Measurements from ENCODE around the gene SPHK1.
A peak's percentile ranks its signal among the peaks of the same experiment; 100 is the strongest.

SPHK1 gene

GRCh38 chr17:76379646-76380376 is 4.6 kb upstream of the SPHK1 start:
- H3K4me3 ChIP-seq (ENCODE audit: low read depth, low read length) = no peak overlapping the region
- TF ChIP-seq, protein P1, sequence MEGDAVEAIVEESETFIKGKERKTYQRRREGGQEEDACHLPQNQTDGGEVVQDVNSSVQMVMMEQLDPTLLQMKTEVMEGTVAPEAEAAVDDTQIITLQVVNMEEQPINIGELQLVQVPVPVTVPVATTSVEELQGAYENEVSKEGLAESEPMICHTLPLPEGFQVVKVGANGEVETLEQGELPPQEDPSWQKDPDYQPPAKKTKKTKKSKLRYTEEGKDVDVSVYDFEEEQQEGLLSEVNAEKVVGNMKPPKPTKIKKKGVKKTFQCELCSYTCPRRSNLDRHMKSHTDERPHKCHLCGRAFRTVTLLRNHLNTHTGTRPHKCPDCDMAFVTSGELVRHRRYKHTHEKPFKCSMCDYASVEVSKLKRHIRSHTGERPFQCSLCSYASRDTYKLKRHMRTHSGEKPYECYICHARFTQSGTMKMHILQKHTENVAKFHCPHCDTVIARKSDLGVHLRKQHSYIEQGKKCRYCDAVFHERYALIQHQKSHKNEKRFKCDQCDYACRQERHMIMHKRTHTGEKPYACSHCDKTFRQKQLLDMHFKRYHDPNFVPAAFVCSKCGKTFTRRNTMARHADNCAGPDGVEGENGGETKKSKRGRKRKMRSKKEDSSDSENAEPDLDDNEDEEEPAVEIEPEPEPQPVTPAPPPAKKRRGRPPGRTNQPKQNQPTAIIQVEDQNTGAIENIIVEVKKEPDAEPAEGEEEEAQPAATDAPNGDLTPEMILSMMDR (IDR thresholded peaks at IDR 0.05; ENCODE audit: low read depth, low read length, missing control alignments) = no peak
- DNase-seq (ENCODE audit: low read depth) = no peak

DNA sequence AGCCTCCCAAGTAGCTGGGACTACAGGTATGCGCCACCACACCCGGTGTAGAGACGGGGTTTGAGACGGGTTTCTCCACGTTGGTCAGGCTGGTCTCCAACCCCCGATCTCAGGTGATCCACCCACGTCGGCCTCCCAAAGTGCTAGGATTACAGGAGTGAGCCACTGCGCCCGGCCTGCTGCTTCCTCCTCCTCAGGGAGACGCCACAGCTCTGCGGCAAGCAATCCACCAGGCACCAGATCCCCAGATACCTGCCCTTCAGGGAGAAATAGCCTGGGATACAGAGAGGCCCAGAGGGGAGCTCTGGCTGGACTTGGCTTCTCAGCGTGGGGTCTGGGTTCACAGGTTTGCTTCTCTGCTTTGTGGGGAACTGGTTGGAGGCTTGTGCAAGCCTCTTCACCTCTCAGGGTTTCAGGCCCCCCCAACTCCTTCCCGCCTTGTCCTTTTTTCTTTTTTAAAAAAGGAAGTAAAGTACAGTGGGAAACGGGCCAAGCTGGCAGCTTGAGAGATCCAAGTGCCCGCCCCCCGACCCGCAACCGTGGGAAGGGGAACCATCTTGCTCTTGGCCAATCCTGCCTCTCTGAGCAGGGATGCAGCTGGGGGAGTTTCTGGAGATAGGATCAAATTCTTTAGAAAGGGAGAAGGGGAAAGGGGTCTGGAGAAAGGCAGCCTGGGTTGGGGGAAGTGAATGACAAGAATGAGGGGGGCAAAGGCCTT is 2.6 kb upstream of the SPHK1 start:
- TF ChIP-seq, protein P1 (IDR thresholded peaks at IDR 0.05; ENCODE audit: low read depth, low read length, missing control alignments) = no peak
- DNase-seq (ENCODE audit: low read depth) = no peak
- H3K4me3 ChIP-seq (ENCODE audit: low read depth, low read length) = no peak overlapping the region

- TF ChIP-seq, protein P1 (IDR thresholded peaks at IDR 0.05; ENCODE audit: low read depth, low read length, missing control alignments) = no peak
- no peak for DNase-seq (ENCODE audit: low read depth)
Observed at GRCh38 chr17:76382351-76382802, 2.0 kb upstream of the SPHK1 start.

DNA sequence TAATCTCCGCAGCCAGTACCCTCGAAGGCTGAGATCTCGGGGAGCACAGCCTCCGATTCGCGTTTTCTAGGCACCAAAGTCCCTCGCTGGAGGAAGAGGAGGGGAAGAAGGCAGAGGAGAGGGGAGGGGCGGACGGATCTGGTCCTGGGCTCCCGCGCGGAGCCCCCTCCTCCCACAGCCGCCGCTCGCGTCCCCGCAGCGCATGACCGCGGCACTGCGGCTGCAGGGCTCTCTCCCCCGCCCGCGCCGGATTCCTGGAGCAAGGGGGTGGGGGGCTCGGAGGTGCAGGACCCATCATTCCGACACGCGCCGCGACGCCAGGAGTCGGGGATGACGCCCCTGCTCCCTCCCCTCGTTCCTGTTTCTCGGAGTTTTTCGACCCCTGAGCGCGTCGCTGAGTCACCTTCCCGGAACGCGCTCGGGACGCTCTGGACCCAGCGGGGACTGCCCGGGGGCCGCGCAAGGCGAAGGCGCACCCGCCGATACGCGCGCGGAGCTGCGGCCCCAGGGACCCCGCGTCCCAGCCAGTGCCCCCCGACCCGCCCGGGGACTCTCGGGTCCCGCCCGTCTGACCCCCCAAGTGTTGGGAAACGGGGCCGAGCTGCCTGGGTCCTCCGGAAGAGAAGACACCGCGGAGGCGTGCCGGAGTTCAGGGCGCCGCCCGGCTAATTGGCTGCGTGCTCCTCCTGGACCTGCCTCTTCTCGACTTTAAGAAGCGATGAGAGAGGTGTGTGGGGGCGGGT is 1.4 kb upstream of the SPHK1 start:
- TF ChIP-seq, protein P1 (IDR thresholded peaks at IDR 0.05; ENCODE audit: low read depth, low read length, missing control alignments) = no peak
- no peak for DNase-seq (ENCODE audit: low read depth)
- peak overlapping the region; percentile 72 for H3K4me3 ChIP-seq (ENCODE audit: low read depth, low read length)

More at GRCh38 chr17:76382351-76382802, 2.0 kb upstream of the SPHK1 start:
- peak overlapping the region; percentile 72 for H3K4me3 ChIP-seq (ENCODE audit: low read depth, low read length)

GRCh38 chr17:76383546-76384221 is 725 bp upstream of the SPHK1 start:
- H3K4me3 ChIP-seq (ENCODE audit: low read depth, low read length) = peak overlapping the region; percentile 72
- TF ChIP-seq, protein P1 (IDR thresholded peaks at IDR 0.05; ENCODE audit: low read depth, low read length, missing control alignments) = no peak
- DNase-seq (ENCODE audit: low read depth) = no peak
